ENCODE measurements around the gene KIF13A.

Gene KIF13A

DNA sequence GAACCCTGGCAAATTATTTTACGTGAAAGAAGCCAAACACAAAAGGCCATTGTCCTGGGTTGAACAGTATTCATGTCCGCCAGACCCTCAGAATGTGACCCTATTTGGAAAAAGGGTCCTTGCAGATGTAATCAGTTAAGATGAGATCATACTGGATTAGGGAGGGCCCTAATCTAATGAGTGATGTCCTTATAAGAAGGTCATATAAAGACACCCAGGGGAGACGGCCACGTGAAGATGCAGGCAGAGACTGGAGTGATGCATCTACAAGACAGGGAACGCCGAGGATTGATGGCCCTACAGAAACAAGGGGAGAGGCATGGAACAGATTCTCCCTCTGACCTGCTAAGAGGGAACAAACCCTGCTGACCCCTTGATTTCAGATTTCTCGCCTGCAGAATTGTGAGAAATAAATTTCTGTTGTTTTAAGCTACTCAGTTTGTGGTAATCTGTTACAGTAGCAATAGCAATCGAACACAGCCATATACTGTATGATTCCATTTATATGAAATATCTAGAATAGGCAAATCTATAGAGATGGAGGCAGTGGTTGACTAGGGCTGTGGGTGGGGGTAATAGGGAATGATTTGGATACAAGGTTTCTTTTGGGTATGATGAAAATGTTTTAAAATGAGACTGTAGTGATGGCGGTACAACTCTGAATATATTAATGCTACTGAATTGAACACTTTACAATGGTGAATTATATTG lies 147.8 kb downstream of the KIF13A start:
- DNase-seq (ENCODE audit: low spot score), result no peak
- TF ChIP-seq CTCF (IDR thresholded peaks at IDR 0.05; ENCODE audit: borderline replicate concordance, control extremely low read depth, extremely low read depth, insufficient read depth, missing control alignments), result no peak
- in situ Hi-C loops (cut with MboI; ENCODE audit: low sequenced_read_pairs, unreplicated experiment), result no loop called here

GRCh38 chr6:17836293-17836692 lies 151.1 kb downstream of the KIF13A start:
- no peak for DNase-seq (ENCODE audit: low spot score)
- no peak for TF ChIP-seq CTCF (IDR thresholded peaks at IDR 0.05; ENCODE audit: borderline replicate concordance, control extremely low read depth, extremely low read depth, insufficient read depth, missing control alignments)
- in situ Hi-C loops (cut with MboI; ENCODE audit: low sequenced_read_pairs, unreplicated experiment), result no loop called here

GRCh38 chr6:17835784-17836183 lies 151.7 kb downstream of the KIF13A start:
- in situ Hi-C loops (cut with MboI; ENCODE audit: low sequenced_read_pairs, unreplicated experiment), result no loop called here
- no peak for DNase-seq (ENCODE audit: low spot score)
- no peak for TF ChIP-seq CTCF (IDR thresholded peaks at IDR 0.05; ENCODE audit: borderline replicate concordance, control extremely low read depth, extremely low read depth, insufficient read depth, missing control alignments)

GRCh38 chr6:17831135-17831534 lies 156.3 kb downstream of the KIF13A start:
- TF ChIP-seq CTCF (IDR thresholded peaks at IDR 0.05; ENCODE audit: borderline replicate concordance, control extremely low read depth, extremely low read depth, insufficient read depth, missing control alignments), result no peak
- in situ Hi-C loops (cut with MboI; ENCODE audit: low sequenced_read_pairs, unreplicated experiment), result no loop called here
- no peak for DNase-seq (ENCODE audit: low spot score)

DNA sequence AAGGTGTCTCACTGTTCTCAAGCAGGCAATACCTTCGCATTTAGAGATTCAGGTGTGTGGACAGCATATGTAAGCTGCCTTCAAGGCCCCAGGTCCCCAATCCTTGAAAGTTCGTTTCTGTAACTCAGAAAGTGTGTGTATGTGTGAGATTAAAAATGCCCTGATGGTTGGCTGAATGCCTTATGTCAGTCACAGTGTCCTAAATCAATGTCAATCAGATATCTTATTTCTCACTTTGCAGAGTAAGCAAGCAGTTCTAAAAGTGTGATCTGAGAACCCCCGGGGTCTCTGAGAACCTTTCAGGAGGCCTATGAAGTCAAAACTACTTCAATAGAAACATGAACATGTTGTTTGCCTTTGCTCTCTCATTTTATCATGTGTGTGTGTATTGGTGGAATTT lies 157.5 kb downstream of the KIF13A start:
- in situ Hi-C loops (cut with MboI; ENCODE audit: low sequenced_read_pairs, unreplicated experiment), result no loop called here
- no peak for DNase-seq (ENCODE audit: low spot score)
- no peak for TF ChIP-seq CTCF (IDR thresholded peaks at IDR 0.05; ENCODE audit: borderline replicate concordance, control extremely low read depth, extremely low read depth, insufficient read depth, missing control alignments)

- DNase-seq (ENCODE audit: low spot score), result no peak
- in situ Hi-C loops (cut with MboI; ENCODE audit: low sequenced_read_pairs, unreplicated experiment), result no loop called here
- no peak for TF ChIP-seq CTCF (IDR thresholded peaks at IDR 0.05; ENCODE audit: borderline replicate concordance, control extremely low read depth, extremely low read depth, insufficient read depth, missing control alignments)
Measured at GRCh38 chr6:17828149-17828548, 159.3 kb downstream of the KIF13A start.

Measured in GM13976 (cell line).